Measurements from ENCODE around the gene SNAI1. TPM values are rescaled to one million over a fixed set of nuclear protein-coding genes. Genes with fewer than 3 reads are reported as not detected.
"Not testable (repeated sequence)": the region's sequence is repeated elsewhere in the genome, so short reads cannot be mapped to it uniquely, and the experiment has no call there.

The SNAI1 gene
- total RNA-seq, 1 experiment from 2014 or later = 8.8 TPM

DNA sequence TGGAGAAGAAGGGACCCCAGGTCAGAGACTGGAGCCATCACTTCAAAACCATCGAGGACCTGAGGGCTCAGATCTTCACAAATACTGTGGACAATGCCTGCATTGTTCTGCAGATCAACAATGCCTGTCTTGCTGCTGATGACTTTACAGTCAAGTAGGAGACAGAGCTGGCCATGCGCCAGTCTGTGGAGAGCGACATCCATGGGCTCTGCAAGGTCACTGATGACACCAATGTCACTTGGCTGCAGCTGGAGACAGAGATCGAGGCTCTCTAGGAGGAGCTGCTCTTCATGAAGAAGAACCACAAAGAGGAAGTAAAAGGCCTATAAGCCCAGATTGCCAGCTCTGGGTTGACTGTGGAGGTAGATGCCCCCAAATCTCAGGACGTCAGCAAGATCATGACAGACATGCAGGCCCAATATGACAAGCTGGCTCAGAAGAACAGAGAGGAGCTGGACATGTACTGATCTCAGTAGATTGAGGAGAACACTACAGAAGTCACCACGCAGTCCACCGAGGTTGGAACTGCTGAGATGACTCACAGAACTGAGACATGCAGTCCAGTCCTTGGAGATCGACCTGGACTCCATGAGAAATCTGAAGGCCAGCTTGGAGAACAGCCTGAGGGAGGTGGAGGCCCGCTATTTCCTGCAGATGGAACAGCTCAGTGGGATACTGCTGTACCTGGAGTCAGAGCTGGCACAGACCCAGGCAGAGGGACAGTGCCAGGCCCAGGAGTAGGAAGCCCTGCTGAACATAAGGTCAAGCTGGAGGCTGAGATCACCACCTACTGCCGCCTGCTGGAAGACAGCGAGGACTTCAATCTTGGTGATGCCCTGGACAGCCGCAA, 25.5 kb upstream of the SNAI1 start:
- peaks cover 10% of the 10 kb centered on the region for H3K36me3 ChIP-seq (ENCODE audit: control insufficient read depth, insufficient read depth, low read length)
- POLR2A ChIA-PET; BruUV-seq (replicated peaks): not testable (repeated sequence)

DNA sequence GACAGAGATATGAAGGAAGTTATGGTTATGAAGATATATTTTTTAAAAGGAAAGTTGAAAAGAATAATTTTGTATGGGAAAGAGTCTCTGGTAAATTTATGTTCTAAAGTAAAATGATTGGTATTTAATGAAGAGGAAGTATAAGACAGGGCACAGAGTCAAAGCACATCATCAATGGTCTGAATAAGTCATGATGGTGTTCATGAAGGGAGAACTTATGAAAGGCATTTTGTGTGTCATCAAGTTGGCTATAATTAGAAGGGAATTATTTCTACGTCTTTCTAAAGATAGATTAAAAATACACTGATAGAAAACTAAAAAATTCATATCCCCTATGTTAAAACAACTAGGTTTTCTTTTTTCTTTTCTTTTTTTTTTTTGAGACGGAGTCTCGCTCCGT, 21.4 kb upstream of the SNAI1 start:
- Histone ChIP-seq H3K36me3 (ENCODE audit: control insufficient read depth, insufficient read depth, low read length) (no peaks in the 10 kb centered on the region), H3K4me1 (ENCODE audit: control insufficient read depth, insufficient read depth, low read length) (no peaks in the 10 kb centered on the region), H3K9me3 (ENCODE audit: control insufficient read depth, insufficient read depth, low read depth, low read length) (no peaks in the 10 kb centered on the region), H3K27ac (ENCODE audit: low read length) (no peak overlapping the region), H3K4me3 (ENCODE audit: low read depth in 2 of 2, low read length in 2 of 2) (no peak overlapping the region), H3K27me3 (ENCODE audit: control insufficient read depth, insufficient read depth, low read length) (no peaks in the 10 kb centered on the region)
- POLR2A ChIA-PET = no interaction called here
- TF ChIP-seq SIN3A (IDR thresholded peaks at IDR 0.05; ENCODE audit: borderline replicate concordance, insufficient read depth, low read depth, low read length) = no peak
- no peak for TF ChIP-seq POLR2AphosphoS5 (IDR thresholded peaks at IDR 0.05; ENCODE audit: low read depth, low read length)
- TF ChIP-seq, protein P1, sequence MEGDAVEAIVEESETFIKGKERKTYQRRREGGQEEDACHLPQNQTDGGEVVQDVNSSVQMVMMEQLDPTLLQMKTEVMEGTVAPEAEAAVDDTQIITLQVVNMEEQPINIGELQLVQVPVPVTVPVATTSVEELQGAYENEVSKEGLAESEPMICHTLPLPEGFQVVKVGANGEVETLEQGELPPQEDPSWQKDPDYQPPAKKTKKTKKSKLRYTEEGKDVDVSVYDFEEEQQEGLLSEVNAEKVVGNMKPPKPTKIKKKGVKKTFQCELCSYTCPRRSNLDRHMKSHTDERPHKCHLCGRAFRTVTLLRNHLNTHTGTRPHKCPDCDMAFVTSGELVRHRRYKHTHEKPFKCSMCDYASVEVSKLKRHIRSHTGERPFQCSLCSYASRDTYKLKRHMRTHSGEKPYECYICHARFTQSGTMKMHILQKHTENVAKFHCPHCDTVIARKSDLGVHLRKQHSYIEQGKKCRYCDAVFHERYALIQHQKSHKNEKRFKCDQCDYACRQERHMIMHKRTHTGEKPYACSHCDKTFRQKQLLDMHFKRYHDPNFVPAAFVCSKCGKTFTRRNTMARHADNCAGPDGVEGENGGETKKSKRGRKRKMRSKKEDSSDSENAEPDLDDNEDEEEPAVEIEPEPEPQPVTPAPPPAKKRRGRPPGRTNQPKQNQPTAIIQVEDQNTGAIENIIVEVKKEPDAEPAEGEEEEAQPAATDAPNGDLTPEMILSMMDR (IDR thresholded peaks at IDR 0.05) = no peak
- TF ChIP-seq, protein P2, sequence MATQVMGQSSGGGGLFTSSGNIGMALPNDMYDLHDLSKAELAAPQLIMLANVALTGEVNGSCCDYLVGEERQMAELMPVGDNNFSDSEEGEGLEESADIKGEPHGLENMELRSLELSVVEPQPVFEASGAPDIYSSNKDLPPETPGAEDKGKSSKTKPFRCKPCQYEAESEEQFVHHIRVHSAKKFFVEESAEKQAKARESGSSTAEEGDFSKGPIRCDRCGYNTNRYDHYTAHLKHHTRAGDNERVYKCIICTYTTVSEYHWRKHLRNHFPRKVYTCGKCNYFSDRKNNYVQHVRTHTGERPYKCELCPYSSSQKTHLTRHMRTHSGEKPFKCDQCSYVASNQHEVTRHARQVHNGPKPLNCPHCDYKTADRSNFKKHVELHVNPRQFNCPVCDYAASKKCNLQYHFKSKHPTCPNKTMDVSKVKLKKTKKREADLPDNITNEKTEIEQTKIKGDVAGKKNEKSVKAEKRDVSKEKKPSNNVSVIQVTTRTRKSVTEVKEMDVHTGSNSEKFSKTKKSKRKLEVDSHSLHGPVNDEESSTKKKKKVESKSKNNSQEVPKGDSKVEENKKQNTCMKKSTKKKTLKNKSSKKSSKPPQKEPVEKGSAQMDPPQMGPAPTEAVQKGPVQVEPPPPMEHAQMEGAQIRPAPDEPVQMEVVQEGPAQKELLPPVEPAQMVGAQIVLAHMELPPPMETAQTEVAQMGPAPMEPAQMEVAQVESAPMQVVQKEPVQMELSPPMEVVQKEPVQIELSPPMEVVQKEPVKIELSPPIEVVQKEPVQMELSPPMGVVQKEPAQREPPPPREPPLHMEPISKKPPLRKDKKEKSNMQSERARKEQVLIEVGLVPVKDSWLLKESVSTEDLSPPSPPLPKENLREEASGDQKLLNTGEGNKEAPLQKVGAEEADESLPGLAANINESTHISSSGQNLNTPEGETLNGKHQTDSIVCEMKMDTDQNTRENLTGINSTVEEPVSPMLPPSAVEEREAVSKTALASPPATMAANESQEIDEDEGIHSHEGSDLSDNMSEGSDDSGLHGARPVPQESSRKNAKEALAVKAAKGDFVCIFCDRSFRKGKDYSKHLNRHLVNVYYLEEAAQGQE (IDR thresholded peaks at IDR 0.05; ENCODE audit: insufficient read depth in 1 of 2, low read depth in 2 of 2, low read length in 1 of 2) = no peak
- no peak for TF ChIP-seq TCF7L2 (IDR thresholded peaks at IDR 0.05; ENCODE audit: low read depth, low read length)
- BruUV-seq (replicated peaks) = no TSS peak
- intact Hi-C loops (cut with micrococcal nuclease; ENCODE audit: unreplicated experiment) (no loop called here), in situ Hi-C loops (cut with HindIII; ENCODE audit: low pct_unique_long_range_greater_than_20kb, low sequenced_read_pairs) (no loop called here)
- DNase-seq (ENCODE audit: low read depth, low spot score) (no peak), ATAC-seq (no peak)
- CTCF ChIA-PET = interaction anchor here (0.6 kb wide), 1 partner anchor 14 kb away, joined by 11 read pairs; no protein-coding TSS in a partner anchor

More for the DNA sequence above, 25.5 kb upstream of the SNAI1 start:
- H3K4me1 ChIP-seq (ENCODE audit: control insufficient read depth, insufficient read depth, low read length); intact Hi-C loops (cut with micrococcal nuclease; ENCODE audit: unreplicated experiment); H3K27ac ChIP-seq (ENCODE audit: low read length); ATAC-seq; DNase-seq (ENCODE audit: low read depth, low spot score); H3K27me3 ChIP-seq (ENCODE audit: control insufficient read depth, insufficient read depth, low read length); H3K4me3 ChIP-seq (ENCODE audit: low read depth in 2 of 2, low read length in 2 of 2); H3K9me3 ChIP-seq (ENCODE audit: control insufficient read depth, insufficient read depth, low read depth, low read length); in situ Hi-C loops (cut with HindIII; ENCODE audit: low pct_unique_long_range_greater_than_20kb, low sequenced_read_pairs): not testable (repeated sequence)
- CTCF ChIA-PET = interaction anchor here (0.6 to 1.0 kb wide), 3 partner anchors 9 to 111 kb away, joined by 3 to 4 read pairs (median 4); no protein-coding TSS in a partner anchor

Data from Panc1 (cell line).